SK-N-SH treated with all-trans-retinoic acid at 6 μM for 48 hours (cell line): ENCODE measurements around the gene CACNB3.

Source experiments
- ATAC-seq: fragments of 200-7000 bp; cut with Tn5 transposase; 3 replicates; pipeline ENCODE4 v1.9.1; 2020; ENCODE audit warnings: mild to moderate bottlenecking, moderate library complexity
- ARNTL ChIP-seq: fragments of 450-650 bp; formaldehyde crosslinking; IDR thresholded peaks from 2 replicates; pipeline ENCODE4 v1.5.0; 2020; ENCODE audit warnings: low read depth, mild to moderate bottlenecking, moderate library complexity, borderline replicate concordance
- BACH2 ChIP-seq: fragments of 250-450 bp; sonication (Bioruptor Pico); IDR thresholded peaks from 2 replicates; pipeline ENCODE4 v1.9.0; 2021; ENCODE audit warnings: mild to moderate bottlenecking, borderline replicate concordance
- CSDC2 ChIP-seq: fragments of 250-450 bp; sonication (Bioruptor Pico); IDR thresholded peaks from 2 replicates; pipeline ENCODE4 v1.5.0; 2020; ENCODE audit warnings: mild to moderate bottlenecking, moderate library complexity
- ESRRG ChIP-seq: fragments of 250-450 bp; sonication (Bioruptor Pico); IDR thresholded peaks from 2 replicates; pipeline ENCODE4 v1.6.1; 2021; ENCODE audit warnings: mild to moderate bottlenecking
- GLIS3 ChIP-seq: fragments of 250-450 bp; sonication (Bioruptor Pico); IDR thresholded peaks from 2 replicates; pipeline ENCODE4 v1.5.0; 2020; ENCODE audit warnings: mild to moderate bottlenecking, moderate library complexity
- ISL1 ChIP-seq: fragments of 250-450 bp; sonication (Bioruptor Pico); IDR thresholded peaks from 2 replicates; pipeline ENCODE4 v2.1.2; 2022; ENCODE audit warnings: mild to moderate bottlenecking, moderate library complexity
- OSR1 ChIP-seq: fragments of 250-450 bp; sonication (Bioruptor Pico); IDR thresholded peaks from 2 replicates; pipeline ENCODE4 v1.8.0; 2022; ENCODE audit warnings: moderate library complexity, mild to moderate bottlenecking, inconsistent platforms
- PPARA ChIP-seq: fragments of 250-450 bp; sonication (Bioruptor Pico); IDR thresholded peaks from 2 replicates; pipeline ENCODE4 v1.5.0; 2020; ENCODE audit warnings: mild to moderate bottlenecking, borderline replicate concordance
- RARB ChIP-seq: fragments of 250-450 bp; sonication (Bioruptor Pico); IDR thresholded peaks from 2 replicates; pipeline ENCODE4 v1.8.0; 2021; ENCODE audit warnings: mild to moderate bottlenecking, moderate library complexity
- SNAI2 ChIP-seq: fragments of 250-450 bp; sonication (Bioruptor Pico); IDR thresholded peaks from 2 replicates; pipeline ENCODE4 v1.5.0; 2020; ENCODE audit warnings: mild to moderate bottlenecking, moderate library complexity
- TOX ChIP-seq: fragments of 250-450 bp; sonication (Bioruptor Pico); IDR thresholded peaks from 2 replicates; pipeline ENCODE4 v1.8.0; 2021; ENCODE audit warnings: mild to moderate bottlenecking, moderate library complexity, borderline replicate concordance
- ZC3H10 ChIP-seq: fragments of 250-450 bp; sonication (Bioruptor Pico); IDR thresholded peaks from 2 replicates; pipeline ENCODE4 v1.5.1; 2021; ENCODE audit warnings: mild to moderate bottlenecking, moderate library complexity
- ZFP3 ChIP-seq: fragments of 250-450 bp; sonication (Bioruptor Pico); IDR thresholded peaks from 2 replicates; pipeline ENCODE4 v1.5.0; 2020; ENCODE audit warnings: mild to moderate bottlenecking, moderate library complexity
- ZFP30 ChIP-seq: fragments of 450-650 bp; formaldehyde crosslinking; IDR thresholded peaks from 2 replicates; pipeline ENCODE4 v1.5.0; 2022; ENCODE audit warnings: mild to moderate bottlenecking, moderate library complexity
- ZNF70 ChIP-seq: fragments of 450-650 bp; formaldehyde crosslinking; IDR thresholded peaks from 2 replicates; pipeline ENCODE4 v1.5.0; 2020; ENCODE audit warnings: mild to moderate bottlenecking, moderate library complexity
- ZNF8 ChIP-seq: fragments of 450-650 bp; formaldehyde crosslinking; IDR thresholded peaks from 2 replicates; pipeline ENCODE4 v1.5.0; 2020; ENCODE audit warnings: mild to moderate bottlenecking, moderate library complexity
- TF ChIP-seq, protein P1 (sequence below): fragments of 250-450 bp; sonication (Bioruptor Pico); IDR thresholded peaks from 2 replicates; pipeline ENCODE4 v1.8.0; 2020; ENCODE audit warnings: mild to moderate bottlenecking, moderate library complexity, borderline replicate concordance
- TF ChIP-seq, protein P2 (sequence below): fragments of 250-450 bp; sonication (Bioruptor Pico); IDR thresholded peaks from 2 replicates; pipeline ENCODE4 v1.5.1; 2021; ENCODE audit warnings: mild to moderate bottlenecking, moderate library complexity
- TF ChIP-seq, protein P3 (sequence below): fragments of 250-450 bp; sonication (Bioruptor Pico); IDR thresholded peaks from 2 replicates; pipeline ENCODE4 v1.5.0; 2020; ENCODE audit warnings: mild to moderate bottlenecking, moderate library complexity
- TF ChIP-seq, protein P4 (sequence below): fragments of 250-450 bp; sonication (Bioruptor Pico); IDR thresholded peaks from 2 replicates; pipeline ENCODE4 v1.5.1; 2020; ENCODE audit warnings: low read depth, mild to moderate bottlenecking, moderate library complexity
- TF ChIP-seq, protein P5 (sequence below): fragments of 250-450 bp; sonication (Bioruptor Pico); IDR thresholded peaks from 2 replicates; pipeline ENCODE4 v1.8.0; 2021; ENCODE audit warnings: low read depth, mild to moderate bottlenecking, moderate library complexity, borderline replicate concordance

The CACNB3 gene

DNA sequence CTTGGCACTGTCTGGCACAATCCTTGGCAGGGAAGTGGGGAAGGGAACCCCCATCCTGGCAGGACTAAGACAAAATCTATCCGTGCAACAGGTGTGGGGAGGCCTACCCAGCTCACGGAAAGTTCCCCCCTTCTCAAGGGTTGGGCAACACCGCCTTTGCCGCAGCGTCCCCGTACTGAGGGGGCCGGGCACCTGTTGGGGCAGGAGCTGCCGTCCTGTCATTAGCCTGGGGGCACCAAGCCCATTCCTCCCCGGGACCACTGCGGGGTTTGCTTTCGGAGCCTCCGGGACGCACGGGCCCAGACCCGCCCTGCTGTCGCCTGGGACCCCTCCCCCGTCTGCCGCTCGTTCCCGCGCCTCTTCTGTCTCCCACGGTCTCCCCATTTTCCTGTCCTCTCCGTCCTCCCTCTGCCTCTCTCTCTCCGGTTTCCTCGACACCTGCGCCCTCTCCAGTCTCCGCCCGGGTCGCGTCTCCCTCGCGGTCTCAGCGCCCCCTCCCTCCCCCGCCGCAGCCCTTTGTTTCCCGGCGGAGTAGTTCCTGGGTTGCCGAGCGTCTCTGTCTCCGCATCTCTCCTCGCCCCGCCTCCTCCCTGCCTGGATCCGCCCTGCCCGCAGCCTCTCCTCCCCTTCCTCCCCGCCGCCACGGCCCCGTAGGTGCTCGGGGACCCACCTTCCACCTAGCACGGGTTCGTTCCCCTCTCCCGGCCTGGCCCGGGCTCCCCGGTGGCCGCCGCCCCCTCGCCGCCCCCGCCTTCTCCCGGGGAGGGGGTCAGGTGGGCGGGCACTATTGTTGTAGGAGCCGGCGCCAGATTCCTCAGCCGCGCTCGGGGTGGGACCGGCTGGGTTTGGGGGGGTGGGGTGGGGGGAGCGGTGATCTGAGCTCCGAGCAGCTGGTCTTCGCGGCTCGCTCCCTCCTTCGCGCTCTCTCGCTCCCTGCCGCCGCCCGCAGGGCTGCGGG, at the start of gene CACNB3:
TSS of gene CACNB3 (plus strand) at position 624 of the 958 bp plus-strand sequence. CDS start 434 bp downstream, outside the sequence.
- TF ChIP-seq, protein P1, sequence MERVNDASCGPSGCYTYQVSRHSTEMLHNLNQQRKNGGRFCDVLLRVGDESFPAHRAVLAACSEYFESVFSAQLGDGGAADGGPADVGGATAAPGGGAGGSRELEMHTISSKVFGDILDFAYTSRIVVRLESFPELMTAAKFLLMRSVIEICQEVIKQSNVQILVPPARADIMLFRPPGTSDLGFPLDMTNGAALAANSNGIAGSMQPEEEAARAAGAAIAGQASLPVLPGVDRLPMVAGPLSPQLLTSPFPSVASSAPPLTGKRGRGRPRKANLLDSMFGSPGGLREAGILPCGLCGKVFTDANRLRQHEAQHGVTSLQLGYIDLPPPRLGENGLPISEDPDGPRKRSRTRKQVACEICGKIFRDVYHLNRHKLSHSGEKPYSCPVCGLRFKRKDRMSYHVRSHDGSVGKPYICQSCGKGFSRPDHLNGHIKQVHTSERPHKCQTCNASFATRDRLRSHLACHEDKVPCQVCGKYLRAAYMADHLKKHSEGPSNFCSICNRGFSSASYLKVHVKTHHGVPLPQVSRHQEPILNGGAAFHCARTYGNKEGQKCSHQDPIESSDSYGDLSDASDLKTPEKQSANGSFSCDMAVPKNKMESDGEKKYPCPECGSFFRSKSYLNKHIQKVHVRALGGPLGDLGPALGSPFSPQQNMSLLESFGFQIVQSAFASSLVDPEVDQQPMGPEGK (CRISPR knock-in tag) = peak; percentile 59; the same call in 1 of the 2 replicates
- TF ChIP-seq, protein P2, sequence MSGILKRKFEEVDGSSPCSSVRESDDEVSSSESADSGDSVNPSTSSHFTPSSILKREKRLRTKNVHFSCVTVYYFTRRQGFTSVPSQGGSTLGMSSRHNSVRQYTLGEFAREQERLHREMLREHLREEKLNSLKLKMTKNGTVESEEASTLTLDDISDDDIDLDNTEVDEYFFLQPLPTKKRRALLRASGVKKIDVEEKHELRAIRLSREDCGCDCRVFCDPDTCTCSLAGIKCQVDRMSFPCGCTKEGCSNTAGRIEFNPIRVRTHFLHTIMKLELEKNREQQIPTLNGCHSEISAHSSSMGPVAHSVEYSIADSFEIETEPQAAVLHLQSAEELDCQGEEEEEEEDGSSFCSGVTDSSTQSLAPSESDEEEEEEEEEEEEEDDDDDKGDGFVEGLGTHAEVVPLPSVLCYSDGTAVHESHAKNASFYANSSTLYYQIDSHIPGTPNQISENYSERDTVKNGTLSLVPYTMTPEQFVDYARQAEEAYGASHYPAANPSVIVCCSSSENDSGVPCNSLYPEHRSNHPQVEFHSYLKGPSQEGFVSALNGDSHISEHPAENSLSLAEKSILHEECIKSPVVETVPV (CRISPR knock-in tag) = no peak
- TF ChIP-seq, all 23 proteins: peak for 1
- peak; percentile 51 for ATAC-seq

DNA sequence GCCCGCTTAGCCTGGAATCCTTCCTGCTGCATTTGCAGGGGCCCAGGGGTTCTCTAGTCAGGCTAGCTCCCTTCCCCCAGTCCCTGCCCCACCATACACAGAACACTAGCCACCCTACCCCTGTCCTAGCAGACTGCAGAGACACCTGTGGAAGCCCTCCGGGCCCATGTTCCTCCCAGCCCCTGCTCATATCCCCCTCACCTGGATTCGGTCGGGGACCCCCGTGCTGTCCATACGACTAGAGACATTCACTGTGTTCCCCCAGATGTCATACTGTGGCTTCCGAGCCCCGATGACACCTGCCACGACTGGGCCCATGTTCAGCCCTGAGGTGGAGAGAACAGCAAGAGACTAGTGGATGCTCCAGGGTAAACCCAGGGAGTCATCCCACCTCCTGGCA, 49.6 kb upstream of the CACNB3 start:
- ATAC-seq = no peak
- TF ChIP-seq ZNF70 (CRISPR knock-in tag) = no peak
- TF ChIP-seq, protein P3, sequence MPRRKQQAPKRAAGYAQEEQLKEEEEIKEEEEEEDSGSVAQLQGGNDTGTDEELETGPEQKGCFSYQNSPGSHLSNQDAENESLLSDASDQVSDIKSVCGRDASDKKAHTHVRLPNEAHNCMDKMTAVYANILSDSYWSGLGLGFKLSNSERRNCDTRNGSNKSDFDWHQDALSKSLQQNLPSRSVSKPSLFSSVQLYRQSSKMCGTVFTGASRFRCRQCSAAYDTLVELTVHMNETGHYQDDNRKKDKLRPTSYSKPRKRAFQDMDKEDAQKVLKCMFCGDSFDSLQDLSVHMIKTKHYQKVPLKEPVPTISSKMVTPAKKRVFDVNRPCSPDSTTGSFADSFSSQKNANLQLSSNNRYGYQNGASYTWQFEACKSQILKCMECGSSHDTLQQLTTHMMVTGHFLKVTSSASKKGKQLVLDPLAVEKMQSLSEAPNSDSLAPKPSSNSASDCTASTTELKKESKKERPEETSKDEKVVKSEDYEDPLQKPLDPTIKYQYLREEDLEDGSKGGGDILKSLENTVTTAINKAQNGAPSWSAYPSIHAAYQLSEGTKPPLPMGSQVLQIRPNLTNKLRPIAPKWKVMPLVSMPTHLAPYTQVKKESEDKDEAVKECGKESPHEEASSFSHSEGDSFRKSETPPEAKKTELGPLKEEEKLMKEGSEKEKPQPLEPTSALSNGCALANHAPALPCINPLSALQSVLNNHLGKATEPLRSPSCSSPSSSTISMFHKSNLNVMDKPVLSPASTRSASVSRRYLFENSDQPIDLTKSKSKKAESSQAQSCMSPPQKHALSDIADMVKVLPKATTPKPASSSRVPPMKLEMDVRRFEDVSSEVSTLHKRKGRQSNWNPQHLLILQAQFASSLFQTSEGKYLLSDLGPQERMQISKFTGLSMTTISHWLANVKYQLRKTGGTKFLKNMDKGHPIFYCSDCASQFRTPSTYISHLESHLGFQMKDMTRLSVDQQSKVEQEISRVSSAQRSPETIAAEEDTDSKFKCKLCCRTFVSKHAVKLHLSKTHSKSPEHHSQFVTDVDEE (CRISPR knock-in tag) = no peak
- no peak for TF ChIP-seq TOX (CRISPR knock-in tag)
- TF ChIP-seq, protein P4, sequence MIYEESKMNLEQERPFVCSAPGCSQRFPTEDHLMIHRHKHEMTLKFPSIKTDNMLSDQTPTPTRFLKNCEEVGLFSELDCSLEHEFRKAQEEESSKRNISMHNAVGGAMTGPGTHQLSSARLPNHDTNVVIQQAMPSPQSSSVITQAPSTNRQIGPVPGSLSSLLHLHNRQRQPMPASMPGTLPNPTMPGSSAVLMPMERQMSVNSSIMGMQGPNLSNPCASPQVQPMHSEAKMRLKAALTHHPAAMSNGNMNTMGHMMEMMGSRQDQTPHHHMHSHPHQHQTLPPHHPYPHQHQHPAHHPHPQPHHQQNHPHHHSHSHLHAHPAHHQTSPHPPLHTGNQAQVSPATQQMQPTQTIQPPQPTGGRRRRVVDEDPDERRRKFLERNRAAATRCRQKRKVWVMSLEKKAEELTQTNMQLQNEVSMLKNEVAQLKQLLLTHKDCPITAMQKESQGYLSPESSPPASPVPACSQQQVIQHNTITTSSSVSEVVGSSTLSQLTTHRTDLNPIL (CRISPR knock-in tag) = no peak
- TF ChIP-seq, protein P1 (CRISPR knock-in tag) = no peak
- TF ChIP-seq ZNF8 (CRISPR knock-in tag) = no peak
- no peak for TF ChIP-seq OSR1 (CRISPR knock-in tag)
- no peak for TF ChIP-seq PPARA (CRISPR knock-in tag)
- no peak for TF ChIP-seq ZC3H10 (CRISPR knock-in tag)
- no peak for TF ChIP-seq ESRRG (CRISPR knock-in tag)
- TF ChIP-seq BACH2 (CRISPR knock-in tag) = no peak
- TF ChIP-seq, protein P5, sequence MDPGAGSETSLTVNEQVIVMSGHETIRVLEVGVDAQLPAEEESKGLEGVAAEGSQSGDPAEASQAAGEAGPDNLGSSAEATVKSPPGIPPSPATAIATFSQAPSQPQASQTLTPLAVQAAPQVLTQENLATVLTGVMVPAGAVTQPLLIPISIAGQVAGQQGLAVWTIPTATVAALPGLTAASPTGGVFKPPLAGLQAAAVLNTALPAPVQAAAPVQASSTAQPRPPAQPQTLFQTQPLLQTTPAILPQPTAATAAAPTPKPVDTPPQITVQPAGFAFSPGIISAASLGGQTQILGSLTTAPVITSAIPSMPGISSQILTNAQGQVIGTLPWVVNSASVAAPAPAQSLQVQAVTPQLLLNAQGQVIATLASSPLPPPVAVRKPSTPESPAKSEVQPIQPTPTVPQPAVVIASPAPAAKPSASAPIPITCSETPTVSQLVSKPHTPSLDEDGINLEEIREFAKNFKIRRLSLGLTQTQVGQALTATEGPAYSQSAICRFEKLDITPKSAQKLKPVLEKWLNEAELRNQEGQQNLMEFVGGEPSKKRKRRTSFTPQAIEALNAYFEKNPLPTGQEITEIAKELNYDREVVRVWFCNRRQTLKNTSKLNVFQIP (CRISPR knock-in tag) = no peak
- TF ChIP-seq ZFP3 (CRISPR knock-in tag) = no peak
- TF ChIP-seq SNAI2 = no peak

DNA sequence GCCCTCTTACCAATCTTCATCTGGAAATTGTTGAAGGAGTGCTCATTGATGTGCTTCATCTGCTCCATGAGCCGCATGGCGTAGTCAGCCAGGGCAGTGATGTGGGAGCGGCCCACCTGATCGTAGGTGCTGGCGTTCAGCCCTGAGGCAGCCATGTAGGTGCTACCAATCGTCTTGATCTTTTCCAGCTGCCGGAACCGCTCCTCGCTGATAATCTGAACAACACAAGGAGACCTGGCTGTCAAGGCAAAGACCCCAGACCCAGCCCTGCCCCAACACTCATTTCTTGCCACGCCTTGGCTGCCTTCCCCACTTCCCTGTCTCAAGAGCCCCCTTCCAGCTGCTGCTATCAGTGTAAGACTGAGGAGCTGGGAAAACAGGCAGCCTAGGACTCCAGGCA, 47.5 kb upstream of the CACNB3 start:
- no peak for ATAC-seq
- TF ChIP-seq PPARA (CRISPR knock-in tag) (no peak), GLIS3 (no peak), CSDC2 (CRISPR knock-in tag) (no peak), RARB (CRISPR knock-in tag) (no peak), ZFP30 (no peak), ZFP3 (CRISPR knock-in tag) (no peak), ISL1 (no peak), ARNTL (no peak)
- TF ChIP-seq, protein P4 (CRISPR knock-in tag) = no peak
- TF ChIP-seq, protein P5 (CRISPR knock-in tag) = no peak
